ENCODE measurements around the gene RNF148. TPM values are rescaled to one million over a fixed set of nuclear protein-coding genes. Genes with fewer than 3 reads are reported as not detected.
"Not testable (repeated sequence)": the region's sequence is repeated elsewhere in the genome, so short reads cannot be mapped to it uniquely, and the experiment has no call there.

Gene RNF148
- polyA plus RNA-seq, 1 donor from 2014 or later = not detected

DNA sequence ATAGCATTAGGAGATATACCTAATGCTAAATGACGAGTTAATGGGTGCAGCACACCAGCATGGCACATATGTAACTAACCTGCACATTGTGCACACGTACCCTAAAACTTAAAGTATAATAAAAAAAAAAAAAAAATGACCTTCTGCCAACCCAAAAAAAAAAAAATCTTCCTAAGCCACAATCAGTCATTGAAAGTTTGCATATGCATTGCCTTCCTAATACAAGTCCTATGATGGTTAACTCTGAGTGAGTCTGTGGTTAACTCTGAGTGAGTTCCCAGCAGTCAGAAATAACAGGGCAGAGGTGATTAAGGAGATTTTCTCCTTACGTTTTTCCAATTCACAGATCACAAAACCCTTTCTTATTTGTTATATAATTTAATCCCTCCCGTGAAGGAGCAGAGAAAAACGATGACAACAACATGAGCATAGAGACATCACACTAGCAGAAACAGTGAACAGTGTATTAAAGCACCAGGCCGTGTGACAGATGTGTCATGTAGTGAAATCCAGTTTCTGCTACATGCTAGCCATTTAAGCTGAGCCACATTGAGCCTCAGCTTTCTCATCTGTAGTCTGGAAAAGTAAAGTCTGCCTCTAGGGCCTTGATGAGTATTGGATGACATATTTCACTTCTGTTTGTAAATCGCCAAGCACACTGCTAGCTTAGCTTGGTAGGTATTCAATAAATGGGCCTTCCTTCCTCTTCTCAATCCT, 7.4 kb upstream of the RNF148 start:
- H3K36me3 Mint-ChIP-seq = no peaks in the 10 kb centered on the region
- no peak overlapping the region for H3K27ac Mint-ChIP-seq
- peaks cover 0 to 4% (median 0%) of the 10 kb centered on the region in 3 donors for H3K9me3 Mint-ChIP-seq
- no peak overlapping the region for H3K4me3 Mint-ChIP-seq
- H3K27me3 Mint-ChIP-seq = no peaks in the 10 kb centered on the region
- H3K4me1 Mint-ChIP-seq = no peaks in the 10 kb centered on the region

DNA sequence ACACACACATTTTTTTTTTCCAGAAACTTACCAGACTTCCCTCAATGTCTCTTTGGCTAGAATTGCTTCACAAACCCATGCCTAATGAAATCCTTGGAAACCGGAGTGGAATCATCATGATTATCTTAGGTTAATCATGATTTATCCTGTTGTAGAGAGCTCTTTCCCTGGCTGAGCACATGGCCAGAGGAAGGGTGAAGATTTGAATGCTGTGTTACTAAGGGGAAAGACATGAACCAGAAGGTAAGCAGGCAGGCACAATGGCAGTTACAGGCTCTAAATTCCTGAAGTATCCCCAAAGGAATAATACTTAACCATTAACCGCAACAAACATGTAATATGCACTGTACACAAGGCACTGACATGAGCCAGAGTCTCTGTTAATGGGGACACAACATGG, 4.1 kb upstream of the RNF148 start:
- Mint-ChIP-seq H3K4me1 (no peaks in the 10 kb centered on the region), H3K9me3 (peaks cover 0 to 10% (median 5%) of the 10 kb centered on the region in 3 donors), H3K27me3 (no peaks in the 10 kb centered on the region), H3K4me3 (no peak overlapping the region), H3K36me3 (no peaks in the 10 kb centered on the region), H3K27ac (no peak overlapping the region)

DNA sequence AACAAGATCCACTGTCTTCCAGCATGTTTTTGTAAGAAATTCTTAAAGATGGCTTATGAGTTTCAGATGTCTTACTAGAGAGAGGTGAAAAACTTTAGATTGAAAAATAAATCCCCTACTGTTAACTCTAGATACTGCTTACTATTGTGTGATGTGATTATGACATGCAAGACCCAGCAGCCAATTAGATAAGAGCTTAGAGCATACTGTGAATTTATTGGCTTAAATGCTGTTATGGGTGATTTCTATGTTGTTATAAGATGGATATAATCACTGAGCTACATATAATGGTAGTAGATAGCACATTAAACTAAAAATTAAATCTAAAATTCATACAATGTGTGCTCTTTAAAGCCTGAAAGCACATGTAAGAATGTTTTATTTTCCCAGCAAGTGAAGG, 3.7 kb downstream of the RNF148 start, which contains the start of gene RNF133:
Gene RNF133, minus strand, starts transcription at position 101 of the 400 bp plus-strand sequence. CDS start 199 bp downstream, outside the sequence.
- H3K27me3 Mint-ChIP-seq = no peaks in the 10 kb centered on the region
- no peak within 1 kb of the TSS for H3K4me3 Mint-ChIP-seq
- H3K9me3 Mint-ChIP-seq = peaks cover 0 to 9% (median 5%) of the 10 kb centered on the region in 3 donors
- H3K36me3 Mint-ChIP-seq = no peaks in the 10 kb centered on the region
- H3K27ac Mint-ChIP-seq = no peak within 1 kb of the TSS
- no peaks in the 10 kb centered on the region for H3K4me1 Mint-ChIP-seq

DNA sequence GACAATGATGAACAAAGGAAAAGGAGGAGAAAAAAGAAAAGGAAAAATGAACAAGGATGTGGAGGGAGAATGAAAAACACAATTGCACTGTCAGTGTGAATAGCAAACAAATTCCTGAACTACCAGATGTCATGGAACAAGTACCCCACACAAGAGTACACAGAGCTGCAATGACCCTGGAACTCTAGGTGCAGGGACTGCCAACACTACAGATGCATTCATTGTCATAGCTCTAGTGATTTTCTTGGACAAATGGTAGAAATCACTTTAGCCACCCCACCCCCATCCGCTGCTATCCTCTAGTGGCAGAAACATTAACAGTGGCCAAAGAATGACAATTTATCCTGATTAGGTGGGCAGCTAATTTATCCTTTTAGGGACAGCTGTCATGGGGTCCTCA, 6.9 kb downstream of the RNF148 start:
- Mint-ChIP-seq H3K36me3 (no peaks in the 10 kb centered on the region), H3K4me1 (no peaks in the 10 kb centered on the region), H3K27ac (no peak overlapping the region), H3K27me3 (no peaks in the 10 kb centered on the region), H3K9me3 (no peaks in the 10 kb centered on the region), H3K4me3 (no peak overlapping the region)

DNA sequence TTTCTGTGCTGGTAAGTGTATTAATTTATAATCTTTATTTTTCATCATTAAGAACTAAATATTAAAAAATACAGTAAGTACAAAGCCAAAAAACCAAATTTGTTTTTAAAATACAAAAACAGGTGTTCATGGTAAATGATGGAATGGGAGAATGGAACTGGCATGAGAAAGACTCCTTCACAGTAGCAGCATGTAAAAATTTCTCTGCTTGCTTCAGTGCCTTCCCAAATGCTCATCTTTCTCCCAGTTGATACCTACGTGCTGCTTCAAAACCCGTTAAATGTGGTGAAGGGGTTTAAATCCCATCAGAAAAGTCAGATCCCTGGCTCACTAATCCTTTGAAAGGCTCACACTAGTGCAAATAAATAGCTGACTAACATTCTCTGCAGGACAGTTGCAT, 8.0 kb downstream of the RNF148 start:
- no peaks in the 10 kb centered on the region for H3K9me3 Mint-ChIP-seq
- no peaks in the 10 kb centered on the region for H3K36me3 Mint-ChIP-seq
- H3K4me1 Mint-ChIP-seq = no peaks in the 10 kb centered on the region
- H3K27ac Mint-ChIP-seq = no peak overlapping the region
- H3K27me3 Mint-ChIP-seq = no peaks in the 10 kb centered on the region
- H3K4me3 Mint-ChIP-seq = no peak overlapping the region

DNA sequence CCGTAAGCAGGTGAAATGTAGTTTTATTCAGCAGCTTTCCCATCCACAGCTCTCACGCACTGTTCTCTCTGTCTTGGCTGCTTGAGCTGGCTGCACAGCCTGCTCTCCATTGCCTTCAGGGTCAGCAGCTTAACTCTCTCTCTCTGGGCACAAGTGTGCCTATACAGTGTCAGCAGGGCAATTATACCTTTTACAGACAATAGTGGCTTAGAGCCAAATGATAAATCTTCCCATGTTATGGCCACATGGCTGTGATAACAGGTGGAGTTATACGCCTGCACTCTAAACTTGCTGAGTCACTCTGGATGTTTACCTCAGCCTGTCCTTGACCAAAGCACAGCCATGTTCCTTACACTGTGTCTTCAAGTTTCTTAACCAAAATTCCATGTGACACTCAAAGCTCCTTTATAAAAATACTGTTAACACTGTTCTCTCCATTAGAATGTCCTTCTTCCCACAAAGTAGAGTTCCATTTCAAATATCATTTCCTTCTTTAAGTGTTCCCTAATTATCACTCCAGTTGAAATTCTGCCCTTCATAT, 9.9 kb downstream of the RNF148 start:
- Mint-ChIP-seq H3K36me3 (no peaks in the 10 kb centered on the region), H3K9me3 (no peaks in the 10 kb centered on the region), H3K4me1 (no peaks in the 10 kb centered on the region), H3K27ac (no peak overlapping the region), H3K27me3 (no peaks in the 10 kb centered on the region), H3K4me3 (no peak overlapping the region)

DNA sequence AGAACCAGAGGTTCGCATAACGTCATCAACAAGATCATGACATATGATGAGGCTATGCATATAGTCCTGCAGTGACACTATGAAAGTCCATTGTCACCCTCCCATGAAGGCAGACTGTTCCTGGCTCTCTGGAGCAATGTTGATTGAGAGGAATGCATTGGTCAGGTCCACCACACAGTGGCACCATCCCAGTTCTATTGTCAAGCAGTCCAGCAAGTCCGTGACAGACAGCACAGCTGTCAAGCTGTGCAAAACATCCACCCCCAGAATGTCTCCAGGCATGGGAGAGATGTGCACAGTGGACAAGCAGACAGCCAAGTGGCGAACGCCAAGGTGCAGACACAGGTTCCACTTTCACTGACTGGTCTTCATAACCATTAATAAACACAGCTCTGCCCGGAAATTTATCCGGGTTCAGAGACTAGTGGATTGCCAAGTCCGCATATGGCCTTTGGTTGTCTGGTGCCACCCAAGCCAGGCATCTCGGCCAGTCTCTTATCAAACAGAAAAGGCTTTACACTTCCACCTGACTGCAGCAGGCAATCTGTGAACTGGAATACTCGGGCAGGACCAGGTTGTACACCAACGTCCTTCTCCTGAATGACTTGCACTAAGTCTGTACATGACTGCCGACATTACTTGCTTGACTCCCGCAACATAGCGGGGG, 11.0 kb downstream of the RNF148 start:
- H3K4me1 Mint-ChIP-seq = no peaks in the 10 kb centered on the region

DNA sequence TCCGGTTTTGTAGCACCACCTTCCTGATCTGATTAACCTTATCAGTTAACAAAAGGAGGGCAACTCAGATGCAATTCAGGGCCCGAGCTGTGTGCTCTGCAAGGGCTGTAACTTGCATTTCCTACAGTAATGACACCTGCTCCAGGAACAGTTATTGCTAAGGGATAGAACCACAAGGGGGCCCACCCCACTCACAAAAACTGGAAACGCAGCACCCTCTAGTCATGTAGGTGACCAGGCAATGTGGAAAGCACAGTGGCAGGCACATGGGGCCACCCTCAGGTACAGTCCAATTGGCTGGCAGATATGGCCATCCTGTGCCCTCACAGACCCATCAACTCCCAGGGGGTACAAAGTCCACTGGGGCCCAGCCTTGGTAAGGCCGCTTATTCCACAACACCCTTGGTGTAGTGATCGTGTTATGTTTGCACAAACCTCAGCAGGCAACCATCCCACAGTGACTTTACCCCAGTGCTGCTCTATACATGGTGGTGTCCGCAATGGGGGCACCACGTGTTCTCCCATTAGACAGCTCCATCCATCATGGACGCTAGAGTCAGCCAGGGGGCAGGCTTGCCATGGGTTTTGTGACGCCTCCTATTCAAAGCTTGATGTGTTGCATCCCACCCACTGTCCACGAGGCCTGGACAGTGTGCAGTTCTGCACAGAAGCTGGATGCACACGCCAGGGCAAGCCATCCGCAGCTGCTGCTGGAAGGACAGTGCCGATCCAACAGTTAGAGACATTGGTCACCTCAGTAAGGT, 13.2 kb downstream of the RNF148 start:
- Mint-ChIP-seq H3K4me3 (no peak overlapping the region), H3K36me3 (no peaks in the 10 kb centered on the region), H3K4me1 (no peaks in the 10 kb centered on the region), H3K9me3 (no peaks in the 10 kb centered on the region), H3K27ac (no peak overlapping the region), H3K27me3 (no peaks in the 10 kb centered on the region)

More for the DNA sequence above, 11.0 kb downstream of the RNF148 start:
- no peak overlapping the region for H3K27ac Mint-ChIP-seq
- no peaks in the 10 kb centered on the region for H3K9me3 Mint-ChIP-seq
- no peaks in the 10 kb centered on the region for H3K36me3 Mint-ChIP-seq
- H3K27me3 Mint-ChIP-seq = no peaks in the 10 kb centered on the region
- no peak overlapping the region for H3K4me3 Mint-ChIP-seq

DNA sequence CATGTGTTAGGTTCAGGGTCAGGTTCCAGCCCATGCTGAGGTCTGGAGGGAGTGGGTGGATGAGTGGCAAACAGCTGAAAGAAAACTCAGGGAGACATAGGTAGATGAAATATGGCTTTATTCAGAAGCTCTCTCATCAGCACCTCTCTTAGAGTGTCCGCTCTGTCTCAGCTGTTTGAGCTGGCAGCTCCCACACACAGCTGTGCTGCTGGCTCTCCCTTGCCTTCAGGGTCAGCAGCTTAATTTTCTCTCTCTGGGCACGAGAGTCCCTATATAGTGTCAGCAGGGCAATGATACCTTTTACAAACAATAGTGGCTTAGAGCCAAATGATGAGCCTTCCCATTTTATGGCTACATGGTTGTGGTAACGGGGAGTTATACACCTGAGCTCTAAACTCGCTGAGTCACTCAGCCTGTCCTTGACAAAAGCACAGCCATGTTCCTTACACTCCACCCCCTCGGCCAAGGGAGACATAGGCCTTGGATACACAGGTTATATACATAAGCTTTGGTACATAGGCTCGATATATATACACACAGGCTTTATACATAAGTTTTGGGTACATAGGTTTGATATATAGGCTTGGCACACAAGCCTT, 14.2 kb downstream of the RNF148 start:
- H3K36me3 Mint-ChIP-seq = no peaks in the 10 kb centered on the region

DNA sequence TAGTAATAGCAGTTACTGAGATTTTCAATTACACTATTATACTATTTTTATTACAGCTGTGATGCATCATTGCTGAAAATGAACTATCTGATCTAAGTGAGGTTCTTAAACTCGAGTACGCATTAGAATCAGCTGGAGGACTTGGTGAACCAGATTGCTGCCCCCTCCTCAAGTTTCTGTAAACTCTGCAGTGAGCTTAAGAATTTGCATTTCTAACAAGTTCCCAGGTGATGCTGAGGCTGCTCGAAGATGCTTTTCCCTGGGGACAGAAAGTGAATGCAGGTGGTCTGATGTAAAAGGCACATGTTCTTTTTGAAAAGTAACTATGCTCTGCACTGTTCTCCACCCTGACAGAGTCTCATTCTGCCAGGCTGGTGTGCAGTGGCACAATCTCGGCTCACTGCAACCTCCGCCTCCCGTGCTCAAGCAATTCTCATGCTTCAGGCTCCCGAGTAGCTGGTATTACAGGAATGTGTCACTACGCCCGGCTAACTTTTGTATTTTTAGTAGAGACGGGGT, 16.3 kb downstream of the RNF148 start:
- no peaks in the 10 kb centered on the region for H3K4me1 Mint-ChIP-seq
- H3K9me3 Mint-ChIP-seq = no peaks in the 10 kb centered on the region
- H3K27me3 Mint-ChIP-seq = no peaks in the 10 kb centered on the region
- H3K36me3 Mint-ChIP-seq = no peaks in the 10 kb centered on the region
- H3K27ac Mint-ChIP-seq = no peak overlapping the region
- H3K4me3 Mint-ChIP-seq = no peak overlapping the region

More for the DNA sequence above, 14.2 kb downstream of the RNF148 start:
- Mint-ChIP-seq H3K4me1 (no peaks in the 10 kb centered on the region), H3K9me3 (no peaks in the 10 kb centered on the region), H3K27ac (no peak overlapping the region), H3K4me3 (no peak overlapping the region), H3K27me3 (no peaks in the 10 kb centered on the region)

DNA sequence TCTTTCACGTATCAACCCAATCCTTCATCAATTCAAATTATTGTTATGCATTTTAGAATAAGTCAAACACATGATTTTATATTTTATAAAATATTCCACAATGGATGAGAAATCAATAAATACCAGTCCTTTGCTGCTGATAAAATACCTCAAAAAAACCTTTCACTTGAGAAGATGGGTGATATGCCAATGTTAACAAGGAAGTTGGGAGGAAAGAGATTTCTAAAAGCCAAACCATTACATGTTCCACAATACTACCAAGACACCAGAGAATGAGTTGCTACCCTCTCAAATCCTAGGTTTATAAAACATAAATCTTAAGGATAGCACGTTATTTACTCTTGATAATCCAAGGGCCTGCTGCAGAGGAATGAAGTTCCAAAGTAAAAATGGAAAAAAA, 18.2 kb downstream of the RNF148 start:
- no peaks in the 10 kb centered on the region for H3K4me1 Mint-ChIP-seq

DNA sequence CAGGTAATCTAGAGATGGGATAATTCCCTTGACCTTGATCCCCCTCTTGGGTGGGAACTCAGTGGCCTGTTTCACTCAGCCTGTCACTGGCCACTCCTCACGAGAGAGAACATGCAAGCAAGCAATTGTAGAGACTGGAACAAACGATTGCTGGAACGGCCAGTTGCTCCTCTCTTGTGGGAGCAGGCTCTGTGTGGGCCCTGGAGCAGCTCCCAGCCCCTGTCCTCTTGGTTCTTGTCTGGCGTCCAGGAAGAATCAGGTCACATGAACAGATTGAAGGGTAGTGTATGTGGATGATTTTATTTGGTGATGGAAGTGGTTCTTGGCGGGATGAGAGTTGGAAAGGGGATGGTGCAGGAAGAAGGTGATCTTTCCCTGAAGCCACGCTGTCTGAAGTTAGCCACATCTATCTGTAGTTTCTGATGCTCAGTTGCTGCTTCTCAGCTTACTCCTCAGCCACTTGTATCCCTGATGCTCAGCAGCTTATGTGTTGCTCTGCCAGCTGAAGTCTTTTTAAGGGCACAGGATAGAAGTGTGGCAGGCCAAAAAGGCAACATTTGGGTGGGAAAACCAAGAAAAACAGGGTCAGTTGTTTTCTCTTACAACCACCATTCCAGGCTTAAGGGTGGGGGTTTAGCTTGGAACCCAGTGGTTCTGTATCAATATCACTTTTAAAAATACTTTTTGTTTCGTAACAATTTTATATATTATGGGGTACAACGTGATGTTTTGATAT, 19.7 kb downstream of the RNF148 start:
- Mint-ChIP-seq H3K4me1 (no peaks in the 10 kb centered on the region), H3K27me3 (no peaks in the 10 kb centered on the region), H3K36me3 (no peaks in the 10 kb centered on the region), H3K4me3 (no peak overlapping the region), H3K27ac (no peak overlapping the region), H3K9me3 (peaks cover 0 to 2% (median 0%) of the 10 kb centered on the region in 3 donors)

More for the DNA sequence above, 18.2 kb downstream of the RNF148 start:
- H3K27ac Mint-ChIP-seq = no peak overlapping the region
- no peaks in the 10 kb centered on the region for H3K36me3 Mint-ChIP-seq
- no peaks in the 10 kb centered on the region for H3K9me3 Mint-ChIP-seq
- no peaks in the 10 kb centered on the region for H3K27me3 Mint-ChIP-seq
- H3K4me3 Mint-ChIP-seq = no peak overlapping the region

DNA sequence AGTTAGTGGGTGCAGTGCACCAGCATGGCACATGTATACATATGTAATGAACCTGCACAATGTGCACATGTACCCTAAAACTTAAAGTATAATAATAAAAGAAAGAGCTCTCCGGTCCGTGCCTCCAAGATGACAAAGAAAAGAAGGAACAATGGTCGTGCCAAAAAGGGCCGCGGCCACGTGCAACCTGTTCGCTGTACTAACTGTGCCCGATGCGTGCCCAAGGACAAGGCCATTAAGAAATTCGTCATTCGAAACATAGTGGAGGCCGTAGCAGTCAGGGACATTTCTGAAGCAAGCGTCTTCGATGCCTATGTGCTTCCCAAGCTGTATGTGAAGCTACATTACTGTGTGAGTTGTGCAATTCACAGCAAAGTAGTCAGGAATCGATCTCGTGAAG, 21.5 kb downstream of the RNF148 start:
- not testable (repeated sequence) for H3K27ac Mint-ChIP-seq, H3K4me1 Mint-ChIP-seq, H3K4me3 Mint-ChIP-seq, H3K9me3 Mint-ChIP-seq, H3K27me3 Mint-ChIP-seq, H3K36me3 Mint-ChIP-seq

DNA sequence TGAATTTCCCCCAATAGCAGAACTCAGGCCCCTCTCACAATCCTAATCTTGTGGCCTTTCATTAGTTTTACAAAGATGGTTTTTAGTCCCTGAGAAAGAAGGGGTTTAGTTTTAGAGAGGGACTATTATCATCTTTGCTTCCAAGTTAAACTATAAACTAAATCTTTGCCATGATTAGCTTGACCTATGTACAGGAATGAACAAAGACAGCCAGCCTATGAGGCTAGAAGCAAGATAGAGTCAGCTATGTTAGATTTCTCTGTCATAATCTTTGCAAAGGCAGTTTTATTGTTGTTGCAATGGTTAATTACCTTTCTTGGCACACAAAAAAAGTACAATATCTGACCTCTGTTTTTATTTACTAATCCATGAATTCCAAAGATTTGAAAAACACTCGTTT, 22.9 kb downstream of the RNF148 start:
- H3K9me3 Mint-ChIP-seq = peaks cover 0 to 6% (median 0%) of the 10 kb centered on the region in 3 donors
- H3K27ac Mint-ChIP-seq = no peak overlapping the region
- no peaks in the 10 kb centered on the region for H3K4me1 Mint-ChIP-seq
- no peaks in the 10 kb centered on the region for H3K36me3 Mint-ChIP-seq
- no peaks in the 10 kb centered on the region for H3K27me3 Mint-ChIP-seq
- no peak overlapping the region for H3K4me3 Mint-ChIP-seq
